GM18520 (cell line): ENCODE results near the gene TSSK6.

ENCODE experiments used
- ATAC-seq: cut with Tn5 transposase; IDR thresholded peaks from one replicate; pipeline ENCODE4 v1.9.1; 2021; ENCODE audit not compliant: unreplicated experiment

TSSK6 gene

DNA sequence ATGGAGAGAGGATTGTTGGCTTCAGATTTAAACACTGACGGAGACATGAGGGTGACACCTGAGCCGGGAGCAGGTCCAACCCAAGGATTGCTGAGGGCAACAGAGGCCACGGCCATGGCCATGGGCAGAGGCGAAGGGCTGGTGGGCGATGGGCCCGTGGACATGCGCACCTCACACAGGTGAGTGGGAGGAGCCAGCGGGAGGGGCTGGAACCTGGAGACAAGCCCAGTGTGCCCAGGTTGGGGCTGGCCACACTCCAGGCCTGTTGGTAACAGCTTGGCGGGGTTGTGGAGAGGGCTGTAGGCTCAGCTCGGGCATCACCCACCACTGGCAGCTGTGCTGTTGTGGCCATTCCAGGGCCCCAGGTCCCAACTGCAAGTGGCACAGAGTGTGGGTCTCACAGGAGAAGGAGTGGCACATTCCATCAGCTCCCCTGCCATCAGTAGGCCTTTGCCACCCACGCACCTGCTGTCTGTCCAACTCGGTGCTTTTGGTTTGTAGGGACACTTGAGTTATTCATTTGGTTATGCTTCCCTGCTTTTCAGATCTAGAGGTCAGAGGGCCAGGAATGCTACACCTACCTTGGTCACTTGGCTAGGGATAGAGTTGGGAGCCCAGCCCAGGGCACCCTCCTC lies 49.8 kb downstream of the TSSK6 start:
- ATAC-seq: no peak

DNA sequence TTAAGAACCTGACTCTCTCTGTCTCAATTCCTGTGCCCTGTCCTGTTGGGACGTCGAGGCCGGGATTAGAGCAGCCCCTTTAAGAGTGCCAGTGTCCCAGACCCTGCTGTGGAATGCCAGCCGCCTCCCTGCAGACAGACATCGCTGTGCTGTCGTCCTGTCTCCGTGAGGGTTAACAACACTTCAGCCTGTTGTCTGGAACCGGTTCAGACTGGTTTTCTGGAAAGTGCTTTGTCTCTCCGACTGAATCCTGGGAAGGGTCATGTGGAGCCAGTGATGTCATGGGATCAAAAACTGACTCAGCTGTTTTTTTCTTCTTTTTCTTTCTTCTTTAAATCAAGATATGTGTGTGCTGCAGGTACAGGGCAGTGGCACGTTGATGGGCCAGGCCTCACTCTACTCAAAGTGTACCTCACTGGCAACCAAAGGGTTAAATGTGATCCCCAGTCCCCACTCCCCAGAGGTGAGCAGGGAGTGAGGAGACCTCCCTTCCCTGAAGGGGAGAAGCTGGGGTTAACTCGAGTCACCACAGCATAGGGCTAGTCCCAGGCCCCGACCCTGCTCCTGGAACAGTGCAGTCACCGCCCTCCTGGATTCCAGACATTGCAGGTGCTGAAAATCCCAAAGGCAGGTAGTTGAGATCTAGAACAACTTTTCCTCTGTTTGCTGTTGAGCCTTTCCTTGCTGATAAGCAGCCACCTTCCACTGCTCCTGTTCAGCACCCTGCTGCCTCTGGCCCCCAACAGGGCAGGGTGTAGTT lies 50.8 kb downstream of the TSSK6 start:
- ATAC-seq: no peak
